ENCODE data around the gene TTC22.

The TTC22 gene

DNA sequence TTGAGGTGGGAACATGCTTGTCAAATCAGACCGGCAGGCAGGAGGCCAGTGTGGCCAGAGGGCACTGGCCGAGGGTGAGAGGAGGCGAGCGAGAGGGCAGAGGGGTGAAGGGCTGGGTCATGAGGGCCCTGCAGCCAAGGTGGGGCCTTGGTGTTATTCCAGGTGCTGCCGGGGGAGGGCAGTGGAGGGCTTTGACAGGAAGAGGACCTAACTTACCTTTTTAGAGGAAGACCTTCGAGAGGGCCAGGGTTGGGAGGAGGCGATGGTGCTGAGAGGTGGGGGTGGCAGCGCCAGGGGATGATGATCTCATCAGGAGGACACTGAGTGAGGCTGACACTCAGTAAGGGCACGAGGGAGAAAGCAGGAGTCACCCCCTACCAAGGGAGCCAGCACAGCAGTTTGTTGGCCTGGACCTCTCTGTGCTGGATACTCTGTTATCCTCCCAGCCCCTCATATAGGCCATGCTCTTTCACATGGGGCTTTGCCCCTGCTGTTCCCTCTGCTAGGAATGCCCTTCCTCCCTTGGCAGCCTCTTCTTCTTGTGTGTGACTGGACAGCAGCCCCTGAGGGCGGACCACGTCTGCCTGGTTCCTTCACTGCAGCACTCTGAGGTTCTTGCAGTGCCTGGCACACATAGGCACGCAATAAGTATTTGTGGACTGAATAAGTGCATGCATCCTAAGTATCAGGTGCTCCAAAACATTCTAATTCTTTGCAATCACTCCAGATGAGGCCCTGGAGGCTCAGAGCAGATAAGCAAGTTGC, 7.5 kb upstream of the TTC22 start:
- no peak for DNase-seq (ENCODE audit: low read depth)

DNA sequence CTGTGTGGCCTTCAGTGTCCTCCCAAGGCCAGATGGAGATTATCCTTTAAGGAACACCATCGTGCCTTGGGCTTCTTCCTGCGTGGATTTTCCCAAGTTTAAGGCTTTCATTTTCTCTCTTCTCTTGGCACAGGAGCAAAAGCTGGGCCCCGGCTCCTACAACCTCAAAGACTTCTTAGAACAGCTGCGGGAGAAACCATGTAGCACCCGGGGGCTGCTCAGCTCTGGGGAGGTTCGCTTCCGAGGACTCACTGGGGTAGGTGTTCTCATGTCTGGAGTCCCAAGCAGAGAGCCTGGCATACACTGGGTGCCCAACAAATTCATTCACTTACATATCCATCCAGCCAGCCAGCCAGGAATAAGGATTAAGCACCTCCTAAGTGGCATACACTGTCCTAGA, 6.6 kb upstream of the TTC22 start:
- no peak for DNase-seq (ENCODE audit: low read depth)

DNA sequence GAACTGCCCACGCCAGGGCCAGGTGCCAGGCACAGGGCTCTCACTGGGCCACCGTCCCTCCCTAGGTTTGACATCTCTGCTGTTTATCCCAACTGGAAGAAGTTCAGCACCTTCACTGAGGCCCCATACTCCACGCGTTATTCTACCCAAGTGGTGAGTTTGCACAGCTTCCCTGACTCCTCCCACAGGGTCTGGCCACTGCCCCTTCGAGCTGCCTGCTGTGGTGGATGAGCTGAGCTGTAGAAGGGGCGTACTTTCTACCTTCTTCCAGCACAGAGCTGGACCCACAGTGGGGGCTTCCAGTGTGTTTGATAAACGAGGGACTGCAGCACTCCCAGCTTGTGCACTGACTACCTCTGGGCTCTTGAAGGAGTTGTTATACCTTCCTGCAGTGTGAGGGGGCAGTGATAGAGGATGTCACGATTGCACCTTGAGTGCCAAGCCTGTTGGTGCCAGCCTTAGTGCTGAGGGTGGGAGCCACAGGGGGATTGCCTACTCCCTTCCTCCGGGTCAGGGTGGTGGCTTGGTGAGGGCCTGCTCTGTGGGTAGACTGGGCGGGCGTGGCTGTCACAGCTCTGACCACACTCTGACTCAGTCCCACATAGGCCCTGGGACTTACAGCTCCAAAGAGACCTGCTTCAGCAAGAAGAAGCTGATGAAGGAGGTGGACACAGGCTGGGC, 5.9 kb upstream of the TTC22 start:
- no peak for DNase-seq (ENCODE audit: low read depth)

DNA sequence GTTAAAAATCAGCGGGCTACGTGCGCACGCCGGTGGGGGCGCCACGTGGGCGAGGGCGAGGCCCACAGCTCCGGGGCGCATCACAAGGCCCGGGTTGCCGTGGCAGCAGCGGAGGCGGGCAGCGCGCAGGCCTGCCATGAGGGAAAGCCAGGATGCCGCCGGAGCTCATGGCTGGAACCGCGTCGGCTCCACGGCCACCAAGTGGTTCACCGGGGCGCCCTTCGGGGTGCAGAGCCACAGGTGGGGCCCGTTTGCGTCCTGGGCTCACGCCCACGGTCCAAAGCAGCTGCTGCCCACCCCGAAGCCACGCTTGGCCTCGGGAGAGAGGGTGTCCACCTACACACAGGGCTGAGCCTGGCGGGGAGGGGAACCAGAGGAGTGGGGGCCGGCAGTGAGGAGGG, 4.9 kb upstream of the TTC22 start:
- no peak for DNase-seq (ENCODE audit: low read depth)

DNA sequence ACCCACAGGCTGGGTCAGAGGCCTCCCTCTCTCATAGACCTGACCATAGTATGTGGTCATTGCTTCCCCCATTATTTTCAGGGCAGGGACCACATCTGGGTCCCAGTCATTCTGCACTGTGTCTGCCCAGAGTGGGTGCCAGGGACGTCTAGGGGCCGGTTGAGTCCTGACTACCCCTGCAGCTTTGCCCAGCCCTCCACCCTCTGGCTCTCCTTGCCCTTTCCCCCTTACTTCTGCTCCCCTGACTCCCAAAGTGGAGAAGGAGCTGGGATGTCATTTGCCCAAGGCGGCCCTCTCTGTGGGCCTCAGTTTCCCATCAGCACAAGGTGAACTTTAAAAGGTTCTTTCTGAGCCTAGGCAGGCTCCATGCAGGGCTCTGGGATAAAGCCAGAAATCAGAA, 4.3 kb upstream of the TTC22 start:
- DNase-seq (ENCODE audit: low read depth), result no peak

DNA sequence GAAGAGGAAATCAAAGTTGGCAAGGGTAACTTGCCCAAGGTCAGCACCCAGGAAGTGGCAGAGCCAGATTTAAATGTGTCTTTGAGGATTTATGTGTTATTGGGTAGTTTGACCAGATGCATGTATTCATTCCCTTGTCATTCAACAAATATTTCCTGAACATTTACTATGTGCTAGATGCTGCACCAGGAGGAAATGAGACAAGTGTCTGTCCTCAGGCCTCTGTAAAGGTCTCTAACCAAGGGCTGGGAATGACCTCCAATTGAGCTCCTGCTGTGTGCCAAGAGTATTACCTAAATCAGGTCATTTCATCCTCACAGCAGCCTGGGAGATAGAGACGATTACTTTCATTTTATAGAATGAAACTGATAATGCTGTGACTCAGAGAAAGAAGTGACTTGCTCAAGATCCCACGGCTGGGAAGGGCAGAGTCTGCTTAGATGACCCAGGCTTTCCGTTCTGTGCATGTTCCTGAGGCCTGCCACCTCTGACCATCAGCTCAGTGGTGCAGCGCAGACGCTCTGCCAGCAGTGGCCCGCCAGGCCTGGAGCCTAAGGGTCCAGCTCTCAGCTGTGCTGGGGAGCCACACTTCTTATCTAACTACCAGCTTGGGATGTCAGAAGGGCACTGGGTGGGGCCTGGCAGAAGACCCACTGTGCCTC, 3.5 kb upstream of the TTC22 start:
- no peak for DNase-seq (ENCODE audit: low read depth)

DNA sequence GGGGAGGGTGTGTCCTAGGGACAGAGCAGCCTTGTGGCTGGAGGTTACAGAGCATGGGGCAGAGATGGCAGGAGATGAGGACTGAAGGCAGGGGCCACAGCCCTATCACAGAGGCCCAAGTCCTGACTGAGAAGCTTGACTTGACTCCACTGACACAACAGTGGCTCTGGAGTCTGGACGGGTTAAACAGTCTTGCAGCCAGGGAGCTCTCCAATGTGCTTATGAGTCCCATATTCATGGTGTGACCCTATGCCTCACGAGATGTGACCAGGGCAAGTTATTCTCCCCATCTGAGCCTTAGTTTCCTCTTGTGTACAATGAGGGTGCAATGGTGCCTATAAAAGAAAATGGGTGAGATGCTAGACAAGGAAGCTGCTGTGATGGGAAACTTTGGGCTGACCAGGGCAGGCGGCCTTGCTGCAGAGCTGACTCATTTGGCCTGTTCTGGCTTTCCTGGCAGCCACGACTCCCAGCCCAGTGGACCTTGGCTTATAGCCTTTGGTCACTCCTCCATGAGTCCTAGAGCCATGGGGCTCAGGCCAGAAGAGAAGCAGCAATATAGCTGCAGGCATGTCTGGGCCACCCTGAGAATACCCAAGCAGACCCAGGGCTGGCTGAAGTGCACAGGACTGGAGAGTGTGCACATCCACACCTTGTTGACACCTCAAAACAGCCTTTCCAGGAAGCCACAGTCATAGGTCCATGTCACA, 2.8 kb upstream of the TTC22 start:
- DNase-seq (ENCODE audit: low read depth), result no peak

DNA sequence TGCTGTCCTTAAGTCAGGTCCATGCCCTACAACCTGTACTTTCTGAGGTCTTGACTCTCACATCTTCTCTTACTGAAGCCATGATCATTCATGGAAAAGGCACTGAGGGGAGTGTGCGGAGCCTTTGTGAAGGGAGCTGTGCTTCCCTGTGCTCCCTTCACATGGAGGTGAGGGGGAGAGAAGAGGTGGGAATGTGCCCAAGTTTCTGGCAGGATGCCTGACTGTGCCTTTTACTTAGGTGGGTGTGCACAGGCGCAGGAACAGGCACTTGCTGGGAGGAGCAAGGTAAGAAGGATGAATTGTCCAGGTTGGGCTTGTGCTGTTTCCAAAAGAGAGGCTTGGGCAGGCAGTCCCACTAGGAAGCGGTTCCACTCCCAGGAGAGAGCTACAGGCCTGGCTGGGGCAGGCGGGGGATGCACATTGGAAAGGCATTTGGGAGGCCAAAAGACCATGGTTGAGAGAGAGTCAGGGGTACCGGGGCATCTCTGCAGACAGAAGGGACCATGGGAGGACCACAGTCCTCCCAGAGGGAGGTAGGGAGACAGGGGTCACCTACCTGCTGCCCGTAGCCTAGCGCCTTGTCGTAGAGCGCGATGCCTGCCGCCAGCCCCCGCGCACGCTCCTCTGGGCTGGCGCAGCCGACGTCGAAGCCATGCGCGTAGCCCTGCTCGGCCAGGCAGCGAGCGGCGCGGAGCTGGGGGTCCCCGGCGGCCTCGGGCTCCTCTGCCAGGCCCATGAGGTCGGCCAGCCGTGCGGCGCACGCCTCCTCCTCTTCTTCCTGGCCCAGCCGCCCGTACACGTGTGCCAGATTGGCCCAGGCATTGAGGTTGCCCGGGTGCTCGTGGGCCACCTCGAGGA, 853 bp downstream of the TTC22 start:
- no peak for DNase-seq (ENCODE audit: low read depth)

DNA sequence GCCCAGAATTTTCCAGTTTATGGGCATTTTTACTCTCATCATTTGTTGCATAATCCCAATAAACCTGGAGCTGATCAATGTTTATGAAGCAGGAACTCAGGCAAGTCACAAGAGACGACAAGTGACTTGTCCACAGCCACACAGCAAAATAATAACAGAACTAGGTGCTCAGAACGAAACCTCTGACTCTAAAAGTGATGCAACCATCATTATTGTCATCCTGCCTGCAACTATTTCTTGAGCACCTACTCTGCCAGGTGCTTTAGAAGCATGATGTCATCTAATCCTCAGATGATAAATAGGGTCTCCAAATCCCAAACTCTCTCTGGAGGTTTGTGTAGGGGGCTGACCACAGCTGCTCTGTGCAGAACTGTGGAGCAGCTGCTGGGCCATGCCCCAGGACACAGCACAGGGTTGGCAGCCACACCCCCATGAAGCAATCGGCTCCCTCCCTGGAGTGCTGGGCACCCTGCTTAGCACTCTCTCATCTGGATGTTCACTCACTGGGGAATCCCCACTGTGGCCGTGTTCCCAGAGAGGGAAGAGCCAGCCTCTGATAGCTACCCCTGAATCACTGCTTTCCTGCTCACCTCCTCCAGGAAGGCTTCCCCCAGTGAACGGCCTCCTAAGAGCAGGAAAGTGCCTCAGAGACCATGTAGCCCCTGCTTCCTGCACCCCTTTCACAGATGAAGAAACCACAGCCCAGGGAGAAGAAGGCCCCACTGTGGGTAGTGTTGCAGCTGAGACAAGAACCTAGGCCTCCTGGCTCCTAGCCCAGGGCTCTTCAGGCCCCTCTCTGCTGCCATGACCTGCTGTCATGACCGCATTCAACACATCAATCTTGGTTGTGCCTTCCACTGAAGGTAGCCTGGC, 2.1 kb downstream of the TTC22 start:
- DNase-seq (ENCODE audit: low read depth), result no peak

DNA sequence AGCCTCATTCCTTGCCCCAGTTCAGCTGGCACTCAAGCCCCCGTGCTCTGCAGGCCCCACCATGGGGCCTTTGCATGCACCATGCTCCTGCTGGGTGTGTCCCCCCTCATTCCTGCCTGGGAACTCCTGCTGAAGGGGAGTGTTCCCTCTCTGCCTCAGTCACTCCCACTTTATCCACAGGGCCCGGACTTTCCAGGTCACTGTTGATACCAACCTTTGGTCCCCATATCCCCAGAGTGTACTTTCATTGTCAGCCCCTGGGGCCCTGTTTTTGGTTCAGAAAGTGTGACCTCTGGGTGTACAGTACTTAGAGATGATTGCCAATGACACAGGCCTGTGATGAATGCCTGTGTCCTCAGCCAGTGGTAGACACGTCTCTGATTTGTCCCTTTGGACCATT, 2.9 kb downstream of the TTC22 start:
- no peak for DNase-seq (ENCODE audit: low read depth)

DNA sequence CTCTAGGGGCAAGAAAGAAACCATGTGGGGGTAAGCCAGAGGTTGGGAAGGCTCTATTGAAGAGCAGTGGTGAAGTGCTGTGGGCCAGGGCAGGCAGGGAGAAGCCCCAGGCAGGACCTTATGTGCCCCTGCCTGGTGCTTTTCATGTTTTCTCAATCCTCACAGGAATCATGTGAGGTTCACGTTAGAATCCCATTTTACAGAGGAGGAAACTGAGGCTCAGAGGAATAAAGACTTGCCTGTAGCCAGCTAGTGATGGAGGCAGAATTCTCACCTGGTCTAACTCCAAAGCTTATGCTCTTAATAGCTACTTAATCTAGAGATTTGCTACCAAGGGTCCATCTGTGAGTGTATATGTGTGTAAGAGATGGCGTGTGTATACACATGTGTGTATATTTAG, 4.2 kb downstream of the TTC22 start:
- no peak for DNase-seq (ENCODE audit: low read depth)

DNA sequence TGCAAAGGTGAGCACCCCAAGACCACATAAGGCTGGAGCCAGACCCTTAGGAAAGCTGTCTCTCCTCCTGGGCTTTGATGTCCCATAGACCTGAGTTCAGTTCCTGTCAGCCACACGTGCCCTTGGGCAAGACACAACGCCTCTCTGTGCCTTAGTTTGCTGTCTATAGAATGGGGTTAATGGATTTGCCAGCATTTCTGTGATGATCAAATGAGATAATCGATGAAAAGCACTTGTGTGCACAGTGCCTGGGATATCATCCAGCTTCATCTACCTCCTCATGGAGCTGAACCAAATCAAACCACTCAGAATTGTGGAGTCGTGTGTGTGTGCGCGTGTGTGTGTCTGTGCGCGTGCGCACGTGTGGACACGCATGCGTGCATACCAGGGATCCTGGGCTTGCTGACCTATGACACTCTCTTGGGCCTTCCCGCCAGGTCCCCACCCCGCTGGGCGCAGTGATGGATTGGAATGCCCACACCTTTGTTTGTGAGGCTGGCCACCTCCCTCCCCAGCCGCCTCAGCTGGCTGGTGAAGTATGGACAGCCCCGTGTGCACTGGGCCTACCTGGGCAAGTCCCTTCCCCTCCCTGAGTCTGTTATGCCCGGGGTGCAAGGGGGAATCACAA, 5.2 kb downstream of the TTC22 start:
- DNase-seq (ENCODE audit: low read depth), result no peak

DNA sequence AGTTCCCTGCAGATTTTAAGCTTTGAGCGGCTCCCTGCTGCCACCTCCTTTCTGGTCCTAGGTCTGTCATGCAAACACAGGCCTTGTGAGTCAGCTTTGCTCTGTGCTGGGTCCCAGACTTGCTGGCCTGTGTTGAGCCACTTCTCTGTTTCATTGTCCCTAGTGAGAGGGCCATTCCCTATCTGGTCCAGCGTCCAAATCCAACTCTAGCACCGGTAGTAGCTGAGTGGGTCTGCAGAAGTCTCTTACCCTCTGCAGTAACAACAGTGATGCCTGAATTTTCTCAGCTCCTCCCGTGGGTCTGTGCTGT, 5.8 kb downstream of the TTC22 start:
- DNase-seq (ENCODE audit: low read depth), result no peak

DNA sequence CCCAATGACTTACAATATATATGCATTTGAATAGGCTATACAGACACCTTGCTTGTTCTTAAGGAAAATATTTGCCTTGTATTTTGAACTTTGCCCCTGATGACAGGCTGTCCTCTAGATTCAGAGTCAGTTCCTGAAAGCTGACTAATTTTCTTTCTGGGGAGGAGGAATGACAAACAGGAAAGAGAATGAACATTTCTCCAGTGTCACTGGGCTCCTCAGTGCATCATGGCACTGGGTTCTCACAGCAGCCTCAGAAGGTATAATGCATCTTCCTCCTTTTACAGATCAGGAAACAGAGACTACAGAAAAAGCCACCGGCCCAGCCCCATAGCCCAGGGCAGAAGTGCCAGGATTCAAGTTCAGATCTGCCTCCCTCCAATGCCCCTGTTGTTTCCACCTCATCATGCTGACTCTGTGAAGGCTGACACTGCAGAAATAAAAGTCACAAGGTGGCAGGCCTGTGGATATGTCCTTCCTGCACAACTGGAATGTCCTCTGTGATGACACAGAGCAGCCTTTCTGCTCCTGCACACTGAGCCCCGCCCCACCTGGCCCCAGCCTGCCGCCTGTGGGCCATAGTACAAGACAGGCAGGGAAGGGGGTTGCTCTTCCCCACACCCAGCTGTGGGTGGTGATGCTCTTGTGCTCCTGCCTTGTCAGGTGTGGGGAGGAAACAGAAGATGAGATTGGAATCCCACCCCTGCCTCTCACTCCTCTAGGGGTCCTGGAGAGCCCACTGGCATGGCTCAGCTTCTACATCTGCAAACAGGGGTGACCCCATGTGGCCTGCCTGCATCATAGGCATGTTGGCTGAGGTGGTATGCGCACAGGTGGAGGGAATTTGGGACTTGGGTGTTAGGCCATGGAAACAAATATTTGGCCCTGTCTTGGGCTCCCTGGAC, 6.4 kb downstream of the TTC22 start:
- DNase-seq (ENCODE audit: low read depth), result no peak

DNA sequence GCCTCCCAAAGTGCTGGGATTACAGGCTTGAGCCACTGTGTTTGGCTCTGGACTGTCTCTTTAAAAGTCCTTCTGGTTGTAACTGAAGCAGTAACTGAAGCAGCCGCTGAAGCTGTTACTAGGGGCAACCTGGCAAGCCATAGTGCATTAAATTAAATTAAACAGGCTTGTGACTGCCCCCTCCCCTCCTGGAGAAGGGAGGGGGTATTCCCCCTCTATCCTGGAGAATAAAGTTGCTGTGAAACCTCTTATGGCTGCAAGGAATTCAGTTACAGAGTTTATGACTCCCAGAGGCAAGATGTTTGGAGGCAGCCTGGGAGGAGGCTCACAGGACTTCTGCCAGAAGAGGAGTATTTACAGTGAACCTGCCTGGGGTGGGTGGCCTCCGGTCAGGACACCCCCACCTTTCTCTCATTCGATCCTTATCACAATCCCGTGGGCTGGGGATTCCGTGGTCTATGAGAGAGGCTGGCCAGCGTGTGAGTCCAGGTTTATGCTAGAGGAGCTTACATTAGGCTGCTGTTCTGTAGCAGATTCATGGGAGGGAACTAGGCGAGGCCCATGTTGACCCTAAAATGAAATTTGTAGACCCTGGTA, 8.3 kb downstream of the TTC22 start:
- DNase-seq (ENCODE audit: low read depth), result no peak

DNA sequence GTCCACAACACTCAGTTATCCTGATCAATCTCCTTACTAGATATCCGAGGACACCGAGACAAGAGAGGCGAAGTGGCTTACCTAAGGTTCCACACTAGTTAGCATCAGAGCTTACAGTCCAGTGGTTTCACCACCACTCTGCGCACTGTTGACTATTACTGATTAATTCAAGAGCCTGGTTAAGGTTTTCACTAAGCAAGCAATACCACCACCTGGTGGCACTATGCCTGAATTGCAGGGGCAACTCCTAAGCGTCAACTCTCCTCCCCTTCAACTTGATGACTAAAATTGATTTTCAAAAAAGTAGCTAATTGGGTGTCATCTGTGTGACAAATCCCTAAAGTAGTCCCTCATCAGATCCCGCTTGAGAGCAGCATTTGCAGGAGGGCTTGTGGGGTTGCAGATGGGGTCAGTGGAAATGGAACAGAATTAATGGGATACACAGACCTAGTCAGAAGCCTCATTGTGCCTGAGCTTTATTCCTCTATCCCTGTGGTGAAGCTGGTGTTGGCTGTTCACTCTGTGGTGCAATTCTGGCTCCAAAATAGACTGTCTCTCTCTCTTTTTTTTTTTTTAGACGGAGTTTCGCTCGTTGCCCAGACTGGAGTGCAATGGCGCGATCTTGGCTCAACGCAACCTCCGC, 9.1 kb downstream of the TTC22 start:
- no peak for DNase-seq (ENCODE audit: low read depth)

DNA sequence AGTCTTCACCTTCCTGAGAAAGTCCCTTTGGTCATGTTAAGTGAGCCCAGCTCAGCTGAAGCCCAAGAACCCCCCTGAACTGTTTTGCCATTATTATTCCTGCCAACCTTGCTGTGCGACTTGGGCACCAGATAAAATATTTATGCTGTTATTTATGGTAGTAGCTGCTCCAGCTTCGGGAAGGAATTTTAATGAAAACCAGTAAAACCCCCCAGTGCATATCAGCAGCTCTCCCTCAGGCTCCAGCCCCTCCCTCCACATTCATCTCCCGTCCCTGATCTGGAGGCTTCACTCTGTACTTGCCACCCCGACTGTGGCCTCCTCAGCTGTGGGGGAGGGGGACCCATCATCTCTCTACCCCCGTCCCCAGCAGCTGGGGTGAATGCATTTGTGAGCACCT, 12.7 kb downstream of the TTC22 start:
- DNase-seq (ENCODE audit: low read depth), result no peak

DNA sequence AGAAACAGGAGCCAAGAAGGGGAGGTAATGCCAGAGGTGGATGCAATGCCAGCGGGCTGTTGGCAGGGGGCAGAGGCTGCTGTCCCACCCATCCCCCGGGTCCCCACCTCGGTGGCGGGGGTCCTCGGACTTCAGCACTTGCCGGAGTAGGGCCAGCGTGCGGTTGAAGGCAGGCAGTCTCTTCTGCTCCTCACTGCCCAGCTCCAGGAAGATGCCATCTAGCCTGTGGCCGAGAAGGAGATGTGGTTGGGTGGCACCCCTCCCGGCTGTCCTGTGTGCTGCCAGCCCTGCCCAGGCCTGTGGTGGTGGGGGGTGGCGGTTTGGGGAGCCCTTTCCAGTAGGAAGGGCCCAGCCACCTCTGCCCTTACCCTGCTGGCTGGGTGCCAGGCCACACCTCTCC, 13.5 kb downstream of the TTC22 start:
- DNase-seq (ENCODE audit: low read depth), result no peak

DNA sequence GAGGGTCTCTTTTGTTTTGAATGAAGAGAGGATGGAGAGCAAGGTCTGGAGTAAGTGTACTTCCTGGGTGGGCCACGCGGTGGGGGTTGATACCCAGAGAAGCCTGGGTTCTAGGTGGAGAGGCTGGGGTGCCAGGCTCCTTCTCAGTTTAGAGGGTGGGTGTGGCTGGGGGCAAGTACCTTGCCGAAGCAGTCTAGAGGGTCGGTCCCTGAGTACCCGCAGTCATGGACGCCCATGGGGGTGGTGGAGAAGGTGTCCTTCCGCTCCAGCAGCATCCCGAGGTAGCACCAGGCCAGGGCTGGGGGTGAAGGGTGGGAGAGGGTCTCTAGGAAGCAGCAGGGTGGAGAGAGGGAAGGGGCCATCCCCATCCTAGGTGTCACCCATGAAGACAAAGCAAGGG, 14.3 kb downstream of the TTC22 start:
- no peak for DNase-seq (ENCODE audit: low read depth)

Data from HS-5 (cell line).